Cardiac muscle cell (in vitro differentiated cells and primary cell): Measurements from ENCODE around the gene SPATA13. TPM values are rescaled to one million over a fixed set of nuclear protein-coding genes. Genes with fewer than 3 reads are reported as not detected.

Source experiments
- DNase-seq, 2 donors: peaks; one replicate each; pipeline versions ENCODE4 v3.0.0 to v3.0.0-alpha.2; 2010 to 2017; ENCODE audit warnings: low read depth in 1 of 2, low spot score in 1 of 2
- H3K27ac ChIP-seq: fragments of 200-600 bp; sonication (generic); 2 replicates; pipeline ENCODE4 v1.5.1; 2016
- H3K27me3 ChIP-seq: fragments of 200-600 bp; sonication (generic); 2 replicates; pipeline ENCODE4 v1.6.0; 2016; ENCODE audit warnings: control low read depth
- H3K36me3 ChIP-seq: fragments of 200-600 bp; sonication (generic); 2 replicates; pipeline ENCODE4 v1.5.1; 2016; ENCODE audit warnings: control low read depth
- H3K4me1 ChIP-seq: fragments of 200-600 bp; sonication (generic); 2 replicates; pipeline ENCODE4 v1.8.1; 2017; ENCODE audit warnings: low read depth, mild to moderate bottlenecking, mixed run types
- H3K4me3 ChIP-seq: fragments of 200-600 bp; sonication (generic); 2 replicates; pipeline ENCODE4 v1.5.1; 2016; ENCODE audit warnings: mild to moderate bottlenecking
- H3K9me3 ChIP-seq: fragments of 200-600 bp; sonication (generic); 2 replicates; pipeline ENCODE4 v1.5.1; 2017; ENCODE audit warnings: low read depth, mild to moderate bottlenecking, control low read depth
- polyA plus RNA-seq: library from polyadenylated mRNA; unstranded; fragments of >200 nt; fragmentation: Nextera tagmentation; extraction: Ambion mirVana; gene quantifications from 2 replicates; pipeline ENCODE4 v1.2.1, GENCODE V29; 2016
- total RNA-seq: library from RNA; depleted of rRNA; stranded (reverse); fragments of >200 nt; gene quantifications from 2 replicates; pipeline ENCODE4 v1.2.3, GENCODE V29; 2016
- TF ChIP-seq, protein P1 (sequence below): IDR thresholded peaks from 2 replicates; pipeline ENCODE4 v1.5.1; 2012; ENCODE audit warnings: low read depth, mild to moderate bottlenecking, low read length

The SPATA13 gene
- total and polyA plus RNA-seq, 2 experiments from 2014 or later: 3.9 to 23.3 TPM

DNA sequence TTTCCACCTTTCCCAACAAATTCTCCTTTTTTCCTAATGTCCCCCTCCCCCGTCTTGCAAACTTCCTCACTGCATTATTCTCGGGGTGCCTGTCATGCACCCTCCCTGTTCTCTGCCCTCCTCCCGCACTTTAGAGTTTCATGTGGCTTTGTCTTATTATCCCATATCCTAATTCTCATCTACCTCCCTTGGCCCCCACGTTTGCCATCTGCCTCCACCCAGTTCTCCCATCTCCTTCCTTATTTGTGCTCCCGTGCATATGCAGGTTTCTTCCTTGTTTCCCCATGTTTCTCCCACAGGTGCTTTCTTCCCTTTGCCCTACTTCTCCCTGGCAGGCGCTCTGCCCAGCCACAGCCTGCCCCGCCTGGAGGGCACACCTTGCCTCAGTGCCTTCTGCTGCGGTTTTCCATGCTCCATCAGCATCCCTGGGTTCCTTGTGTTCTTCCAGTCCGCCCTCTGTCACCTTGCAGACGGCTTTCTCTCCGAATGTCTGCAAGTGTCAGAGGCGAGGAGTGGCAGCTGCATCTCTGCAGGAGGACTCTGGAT is 1.5 kb downstream of the SPATA13 start:
- Histone ChIP-seq H3K27ac (no peak overlapping the region), H3K27me3 (peaks cover 3% of the 10 kb centered on the region), H3K4me3 (no peak overlapping the region), H3K4me1 (peaks cover 7% of the 10 kb centered on the region), H3K36me3 (no peaks in the 10 kb centered on the region), H3K9me3 (no peaks in the 10 kb centered on the region)
- TF ChIP-seq, protein P1, sequence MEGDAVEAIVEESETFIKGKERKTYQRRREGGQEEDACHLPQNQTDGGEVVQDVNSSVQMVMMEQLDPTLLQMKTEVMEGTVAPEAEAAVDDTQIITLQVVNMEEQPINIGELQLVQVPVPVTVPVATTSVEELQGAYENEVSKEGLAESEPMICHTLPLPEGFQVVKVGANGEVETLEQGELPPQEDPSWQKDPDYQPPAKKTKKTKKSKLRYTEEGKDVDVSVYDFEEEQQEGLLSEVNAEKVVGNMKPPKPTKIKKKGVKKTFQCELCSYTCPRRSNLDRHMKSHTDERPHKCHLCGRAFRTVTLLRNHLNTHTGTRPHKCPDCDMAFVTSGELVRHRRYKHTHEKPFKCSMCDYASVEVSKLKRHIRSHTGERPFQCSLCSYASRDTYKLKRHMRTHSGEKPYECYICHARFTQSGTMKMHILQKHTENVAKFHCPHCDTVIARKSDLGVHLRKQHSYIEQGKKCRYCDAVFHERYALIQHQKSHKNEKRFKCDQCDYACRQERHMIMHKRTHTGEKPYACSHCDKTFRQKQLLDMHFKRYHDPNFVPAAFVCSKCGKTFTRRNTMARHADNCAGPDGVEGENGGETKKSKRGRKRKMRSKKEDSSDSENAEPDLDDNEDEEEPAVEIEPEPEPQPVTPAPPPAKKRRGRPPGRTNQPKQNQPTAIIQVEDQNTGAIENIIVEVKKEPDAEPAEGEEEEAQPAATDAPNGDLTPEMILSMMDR: no peak
- no peak for DNase-seq

DNA sequence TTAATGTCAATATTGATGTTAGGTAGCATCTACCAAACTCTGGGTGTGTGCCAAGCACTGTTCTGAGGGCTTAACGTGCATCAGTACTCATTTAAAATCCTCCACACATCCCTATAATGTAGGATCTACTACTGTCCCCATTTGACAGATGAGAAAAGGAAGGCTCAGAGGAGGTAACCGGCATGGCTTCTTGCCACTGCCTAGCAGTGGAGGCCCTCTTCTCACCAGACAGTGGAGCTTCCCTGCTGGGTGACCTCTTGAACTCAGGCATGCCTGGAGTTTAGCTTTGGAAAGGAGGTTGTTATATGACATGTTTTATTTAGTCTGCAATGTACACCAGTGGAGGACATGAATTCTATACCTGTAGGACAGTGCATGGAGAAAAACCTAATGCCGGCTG is 2.1 kb downstream of the SPATA13 start:
- Histone ChIP-seq H3K36me3 (no peaks in the 10 kb centered on the region), H3K27me3 (peaks cover 3% of the 10 kb centered on the region), H3K4me1 (peaks cover 7% of the 10 kb centered on the region), H3K4me3 (no peak overlapping the region), H3K27ac (no peak overlapping the region), H3K9me3 (no peaks in the 10 kb centered on the region)
- no peak for DNase-seq
- TF ChIP-seq, protein P1: no peak

DNA sequence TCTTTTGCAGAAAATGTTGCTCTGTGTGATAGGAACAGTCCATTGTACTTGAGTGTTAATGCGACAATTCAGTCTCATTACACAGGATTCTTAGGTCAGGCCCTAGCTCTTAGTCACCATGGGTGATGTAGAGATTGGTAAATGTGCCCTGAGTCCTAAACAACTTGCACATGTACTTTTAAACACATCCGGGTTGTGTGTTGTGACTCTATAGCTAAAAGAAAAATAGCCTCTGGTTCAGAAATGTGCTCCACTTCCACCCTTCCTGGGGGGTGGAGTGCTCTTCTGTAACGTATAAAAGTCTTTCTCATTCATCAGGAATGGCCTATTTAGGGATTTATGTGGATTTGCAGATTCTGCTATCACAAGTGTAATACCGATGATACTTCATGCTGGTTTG is 5.2 kb downstream of the SPATA13 start:
- H3K36me3 ChIP-seq: no peaks in the 10 kb centered on the region
- no peak for DNase-seq
- H3K4me1 ChIP-seq: no peaks in the 10 kb centered on the region
- TF ChIP-seq, protein P1: no peak
- H3K27me3 ChIP-seq: peaks cover 3% of the 10 kb centered on the region
- H3K27ac ChIP-seq: no peak overlapping the region
- H3K9me3 ChIP-seq: no peaks in the 10 kb centered on the region
- no peak overlapping the region for H3K4me3 ChIP-seq

DNA sequence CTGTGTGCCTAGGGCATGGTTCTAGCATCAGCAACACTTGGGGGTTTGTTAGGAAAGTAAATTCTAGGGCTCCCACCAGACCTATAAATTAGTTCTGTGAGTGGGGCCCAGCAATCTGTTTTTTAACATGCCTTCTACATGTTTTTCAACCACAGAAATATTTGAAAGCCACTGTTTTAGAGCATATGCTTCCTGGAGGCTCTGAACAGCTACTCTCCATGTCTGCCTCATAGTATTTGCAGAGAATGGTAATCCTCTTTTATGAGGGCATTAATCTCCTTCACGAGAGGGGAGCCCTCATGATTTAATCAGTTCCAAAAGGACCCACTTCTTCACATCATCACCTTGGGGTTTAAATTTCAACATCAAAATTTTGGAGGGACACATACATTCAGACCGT is 6.0 kb downstream of the SPATA13 start:
- Histone ChIP-seq H3K27ac (no peak overlapping the region), H3K27me3 (no peaks in the 10 kb centered on the region), H3K36me3 (no peaks in the 10 kb centered on the region), H3K4me1 (no peaks in the 10 kb centered on the region), H3K4me3 (no peak overlapping the region), H3K9me3 (no peaks in the 10 kb centered on the region)
- TF ChIP-seq, protein P1: no peak
- no peak for DNase-seq

DNA sequence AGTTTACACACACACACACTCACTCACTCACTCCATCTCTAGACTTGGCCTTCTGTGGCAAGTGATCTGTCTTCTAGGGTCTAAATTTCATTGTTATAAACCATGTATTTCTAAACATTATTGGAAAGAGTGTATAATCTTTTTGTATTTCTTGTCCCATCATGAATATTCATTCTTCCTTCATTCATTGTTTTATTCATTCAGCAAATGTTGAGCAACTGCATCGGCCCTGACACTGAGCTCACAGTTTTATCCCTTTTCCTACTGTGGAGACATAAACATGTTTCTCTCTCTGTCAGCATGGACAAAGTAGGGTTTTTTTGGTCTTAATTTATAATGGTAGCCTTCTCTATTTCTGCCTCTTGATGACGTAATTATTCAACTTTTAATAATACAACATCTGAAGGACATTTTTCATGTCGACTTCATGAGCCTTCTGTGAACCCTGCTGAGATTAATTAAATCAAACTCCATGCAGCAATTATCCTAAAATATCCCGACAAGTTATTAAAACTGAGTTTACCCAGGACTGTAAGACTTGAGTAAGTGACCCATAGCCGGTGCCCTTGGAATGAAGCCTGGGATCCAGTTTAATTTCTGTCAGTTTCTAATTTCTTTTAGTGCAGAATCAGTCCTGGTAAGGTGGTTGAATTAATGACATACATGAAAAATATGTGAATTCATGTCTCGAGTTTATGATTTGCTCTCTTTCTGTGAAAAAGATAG is 7.3 kb downstream of the SPATA13 start:
- Histone ChIP-seq H3K4me3 (no peak overlapping the region), H3K27me3 (no peaks in the 10 kb centered on the region), H3K36me3 (no peaks in the 10 kb centered on the region), H3K9me3 (no peaks in the 10 kb centered on the region), H3K27ac (no peak overlapping the region), H3K4me1 (no peaks in the 10 kb centered on the region)
- DNase-seq: no peak
- TF ChIP-seq, protein P1: no peak
